PC-3 (cell line): ENCODE measurements around the gene DCANP1.

ENCODE experiments used
- EZH2 ChIP-seq: fragments of 300-600 bp; sonication (generic); IDR thresholded peaks from one replicate; pipeline ENCODE4 v1.6.1; 2017; ENCODE audit warnings: antibody characterized with exemption, mild to moderate bottlenecking, low read length; ENCODE audit not compliant: unreplicated experiment
- EZH2phosphoT487 ChIP-seq: fragments of 300-600 bp; sonication (generic); IDR thresholded peaks from 2 replicates; pipeline ENCODE4 v1.6.1; 2018; ENCODE audit warnings: mild to moderate bottlenecking, antibody characterized with exemption, low read length, borderline replicate concordance
- TF ChIP-seq, protein P1 (sequence below): fragments of 300-600 bp; sonication (generic); conservative IDR thresholded peaks from 2 replicates; pipeline ENCODE4 v1.5.1; 2017; ENCODE audit warnings: antibody characterized with exemption, low read depth, mild to moderate bottlenecking, low read length

DNA sequence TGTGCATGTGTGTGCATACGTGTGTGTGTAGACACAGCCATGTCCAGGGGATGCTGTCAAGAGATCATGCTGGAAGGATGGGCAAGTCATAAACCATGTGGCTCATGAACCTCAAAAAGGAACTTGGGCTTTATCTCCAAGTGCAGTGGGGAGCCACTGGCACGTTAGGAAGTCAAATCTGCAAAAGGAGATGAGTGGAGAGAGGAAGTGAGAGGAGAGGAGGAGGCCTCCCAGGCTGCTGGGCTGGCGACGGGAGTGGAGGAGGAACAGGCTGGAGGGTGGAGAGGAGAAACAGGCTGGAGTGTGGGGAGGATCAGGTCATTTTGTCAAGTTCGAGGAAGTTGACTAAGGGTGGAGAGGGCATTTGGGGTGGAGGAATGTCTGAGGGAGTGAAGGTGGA is 34.2 kb upstream of the DCANP1 start:
- TF ChIP-seq, protein P1, sequence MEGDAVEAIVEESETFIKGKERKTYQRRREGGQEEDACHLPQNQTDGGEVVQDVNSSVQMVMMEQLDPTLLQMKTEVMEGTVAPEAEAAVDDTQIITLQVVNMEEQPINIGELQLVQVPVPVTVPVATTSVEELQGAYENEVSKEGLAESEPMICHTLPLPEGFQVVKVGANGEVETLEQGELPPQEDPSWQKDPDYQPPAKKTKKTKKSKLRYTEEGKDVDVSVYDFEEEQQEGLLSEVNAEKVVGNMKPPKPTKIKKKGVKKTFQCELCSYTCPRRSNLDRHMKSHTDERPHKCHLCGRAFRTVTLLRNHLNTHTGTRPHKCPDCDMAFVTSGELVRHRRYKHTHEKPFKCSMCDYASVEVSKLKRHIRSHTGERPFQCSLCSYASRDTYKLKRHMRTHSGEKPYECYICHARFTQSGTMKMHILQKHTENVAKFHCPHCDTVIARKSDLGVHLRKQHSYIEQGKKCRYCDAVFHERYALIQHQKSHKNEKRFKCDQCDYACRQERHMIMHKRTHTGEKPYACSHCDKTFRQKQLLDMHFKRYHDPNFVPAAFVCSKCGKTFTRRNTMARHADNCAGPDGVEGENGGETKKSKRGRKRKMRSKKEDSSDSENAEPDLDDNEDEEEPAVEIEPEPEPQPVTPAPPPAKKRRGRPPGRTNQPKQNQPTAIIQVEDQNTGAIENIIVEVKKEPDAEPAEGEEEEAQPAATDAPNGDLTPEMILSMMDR: no peak
- TF ChIP-seq EZH2 (no peak), EZH2phosphoT487 (no peak)
